Activated CD4-positive, CD25-positive, alpha-beta regulatory T cell (primary cell): ENCODE measurements around the gene SOX14.

Experiments
- DNase-seq, 4 experiments: peaks; one replicate each; lab custom pipeline; 2025; lab: John Stamatoyannopoulos, UW

The SOX14 gene

DNA sequence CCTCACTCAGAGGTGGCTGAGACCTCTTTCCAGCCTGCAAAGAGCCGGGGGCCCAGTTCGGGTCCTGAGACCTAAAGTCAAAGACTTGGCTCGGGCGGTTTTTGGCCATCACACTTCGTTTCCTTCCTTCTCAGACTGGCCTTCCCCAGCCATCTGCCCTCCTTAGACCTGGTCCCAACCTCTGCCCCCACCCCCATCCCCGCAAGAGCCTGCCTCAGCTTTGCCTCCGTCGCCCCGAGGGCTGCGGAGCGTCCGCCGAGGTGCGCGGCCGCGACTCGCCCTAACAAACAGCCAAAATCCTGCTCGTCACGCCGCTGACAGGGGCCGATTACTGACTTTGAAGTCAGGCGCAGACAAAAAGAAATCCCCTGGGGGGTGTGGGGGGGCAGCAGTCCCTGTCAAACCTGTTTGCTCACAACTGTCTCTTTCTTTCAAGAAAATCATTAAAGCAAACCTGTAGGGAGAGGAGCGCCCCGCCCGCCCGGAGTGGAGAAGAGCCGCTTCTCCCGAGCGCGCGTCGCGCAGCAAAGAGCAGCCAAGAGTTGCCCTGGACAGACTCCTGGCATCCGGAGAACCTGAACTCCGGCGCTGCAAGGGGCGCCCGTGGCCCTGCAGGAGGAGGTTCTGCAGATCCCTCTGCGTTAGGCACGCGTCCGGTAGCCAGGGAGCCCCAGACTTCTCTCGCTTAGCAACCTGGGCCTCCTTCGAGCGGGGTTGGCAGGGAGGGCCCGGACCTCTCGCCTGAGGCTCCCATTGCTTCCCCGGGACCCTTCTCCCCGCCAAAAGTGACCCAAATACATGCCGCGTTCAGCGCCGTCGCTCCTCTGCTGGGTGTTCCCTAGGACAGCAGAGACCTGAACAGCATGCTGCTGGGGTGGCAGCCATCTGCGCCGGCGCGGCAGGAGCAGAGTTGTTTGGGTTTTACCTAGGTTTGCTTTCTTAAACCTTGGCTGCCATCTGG lies 4.5 kb downstream of the SOX14 start:
- no peak for DNase-seq

DNA sequence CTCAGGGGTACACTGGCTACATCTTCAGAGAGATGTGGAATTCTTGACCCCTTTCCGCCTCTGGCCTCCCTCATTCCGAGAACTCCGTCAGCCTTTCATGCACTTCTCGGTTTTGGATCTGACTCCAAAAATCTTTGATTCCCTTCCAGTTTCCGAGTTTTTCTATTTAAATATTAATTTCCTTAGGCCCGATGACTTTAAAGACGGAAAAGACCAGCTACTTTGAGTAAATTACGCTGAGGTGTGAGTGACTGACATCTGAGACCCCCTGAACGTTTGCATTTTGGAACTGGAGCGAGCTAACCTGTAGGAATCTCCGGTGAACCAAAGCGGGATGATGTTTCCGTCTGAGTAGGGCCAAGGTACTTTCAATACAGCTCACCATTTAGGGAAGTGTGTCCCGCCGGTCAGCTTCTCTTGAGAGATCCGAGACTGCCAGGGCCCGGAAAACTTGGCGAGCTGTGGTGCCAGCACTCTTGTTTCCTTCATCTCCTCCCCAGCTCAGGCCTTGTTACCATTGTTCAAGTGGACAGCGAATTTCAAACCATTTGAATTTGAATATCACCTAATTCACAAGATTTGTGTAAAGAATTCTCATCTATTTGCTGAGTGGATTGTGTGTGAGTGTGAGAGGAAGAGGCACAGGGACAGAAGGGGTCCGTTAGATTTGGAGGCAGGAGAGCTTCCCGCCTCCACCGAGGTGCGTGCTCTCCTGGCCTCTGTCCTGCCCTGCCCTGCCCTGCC lies 5.4 kb downstream of the SOX14 start:
- no peak for DNase-seq

- DNase-seq, result no peak
Observed at GRCh38 chr3:137770066-137770834, 6.1 kb downstream of the SOX14 start.

DNA sequence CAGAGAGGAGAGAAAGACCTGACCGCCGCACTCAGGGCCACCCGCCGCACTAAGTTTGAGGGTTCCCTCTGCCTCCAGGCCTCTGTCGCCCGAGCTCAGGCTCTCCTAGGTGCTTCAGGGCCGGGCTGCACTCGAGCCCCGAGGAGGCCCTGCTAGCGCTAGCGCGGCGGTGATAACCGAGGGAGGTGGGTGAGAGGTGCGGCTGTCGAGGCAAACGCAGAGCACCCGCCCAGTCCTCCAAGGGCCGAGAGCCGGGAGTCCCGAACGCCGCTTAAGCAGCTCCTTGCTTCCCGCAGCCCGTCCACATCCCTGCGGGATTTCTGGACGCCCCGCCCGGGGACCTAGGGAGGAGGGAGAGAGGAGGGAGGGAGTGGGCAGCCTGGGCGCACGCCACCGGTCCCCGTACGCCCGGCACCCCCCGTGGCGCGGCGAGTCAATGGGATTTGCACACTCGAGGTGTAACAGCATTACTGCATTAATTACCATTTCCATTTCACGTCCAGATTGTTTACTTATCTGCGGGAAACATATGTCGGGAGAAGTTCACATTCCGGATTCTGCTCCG lies 6.8 kb downstream of the SOX14 start:
- no peak for DNase-seq

DNA sequence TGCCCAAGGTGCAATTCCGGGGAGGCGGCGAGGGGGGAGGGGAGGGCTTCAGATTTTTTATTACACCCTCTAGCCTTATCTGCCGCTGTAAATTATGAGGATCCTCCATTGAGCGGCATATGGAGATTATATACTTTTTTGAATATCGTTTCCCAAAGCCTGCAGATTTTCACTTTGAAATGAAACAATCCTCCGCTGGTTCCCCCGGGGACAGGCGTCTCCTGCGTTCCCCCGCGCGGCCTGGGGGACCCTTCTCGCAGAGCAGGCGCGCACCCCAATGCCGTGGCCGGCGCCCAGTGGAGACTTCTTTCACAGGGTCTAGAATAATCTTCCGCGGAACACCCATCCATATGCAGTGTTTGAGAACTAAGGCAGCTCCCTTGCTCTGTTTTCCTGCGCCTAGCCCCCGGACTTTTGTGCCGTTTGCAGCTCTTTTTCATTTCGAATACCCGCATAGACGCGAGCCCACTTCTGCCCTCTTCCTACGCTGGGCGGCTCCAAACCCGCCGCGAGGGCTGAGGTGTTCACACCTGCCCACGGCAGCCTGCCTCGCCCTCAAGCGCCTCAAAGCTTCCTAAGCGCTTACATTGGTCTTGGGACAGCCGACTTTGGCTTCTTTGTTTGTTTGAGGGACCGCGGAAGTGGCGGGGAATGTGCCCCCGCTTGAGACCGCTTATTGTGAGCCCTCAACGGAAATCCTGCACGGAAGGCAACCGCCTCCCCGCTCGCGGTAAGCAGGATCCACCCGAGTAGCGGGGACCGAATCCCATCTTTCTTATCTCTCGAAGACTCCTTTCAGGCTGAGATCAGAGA lies 7.5 kb downstream of the SOX14 start:
- DNase-seq, result no peak

GRCh38 chr3:137772214-137772955 lies 8.3 kb downstream of the SOX14 start:
- no peak for DNase-seq

GRCh38 chr3:137778941-137779340 lies 14.8 kb downstream of the SOX14 start:
- DNase-seq, result no peak

DNA sequence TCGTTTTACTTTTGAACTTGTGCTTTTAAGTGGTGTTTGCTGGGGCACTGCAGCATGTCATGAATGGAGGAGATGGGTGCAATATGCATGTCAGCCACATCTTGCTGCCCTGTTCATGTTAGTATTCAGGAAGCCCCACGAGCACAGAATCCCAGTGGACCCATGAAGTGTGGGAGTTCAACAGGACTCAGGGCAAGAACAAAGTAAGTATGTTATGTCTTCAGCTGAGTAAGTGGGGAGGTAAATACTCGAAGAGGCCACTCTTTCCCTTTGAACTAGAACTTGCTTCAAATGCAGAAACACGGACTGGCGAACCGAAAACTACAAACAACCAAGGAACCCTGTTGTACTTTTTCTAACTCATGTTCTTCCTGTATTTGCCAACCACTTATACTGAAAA lies 23.4 kb downstream of the SOX14 start:
- DNase-seq, result no peak

DNA sequence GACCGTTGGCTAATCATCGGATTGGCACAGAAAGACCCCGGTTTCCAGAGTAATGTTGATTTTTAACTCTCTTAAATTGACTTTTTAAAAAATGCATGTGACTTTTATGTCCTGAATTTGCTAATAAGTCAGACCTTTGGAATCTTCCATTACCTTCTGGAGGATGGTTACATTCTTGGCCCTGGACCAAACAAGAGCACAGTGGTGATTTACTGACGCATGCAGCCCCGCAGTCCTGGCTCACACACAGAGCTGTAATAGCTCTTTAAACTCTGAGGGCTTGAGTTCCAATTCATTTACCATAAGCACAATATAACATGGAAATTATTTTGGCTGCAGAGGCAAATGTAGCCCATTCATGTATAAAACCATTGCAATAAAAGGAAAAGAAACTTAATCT lies 25.1 kb downstream of the SOX14 start:
- no peak for DNase-seq

DNA sequence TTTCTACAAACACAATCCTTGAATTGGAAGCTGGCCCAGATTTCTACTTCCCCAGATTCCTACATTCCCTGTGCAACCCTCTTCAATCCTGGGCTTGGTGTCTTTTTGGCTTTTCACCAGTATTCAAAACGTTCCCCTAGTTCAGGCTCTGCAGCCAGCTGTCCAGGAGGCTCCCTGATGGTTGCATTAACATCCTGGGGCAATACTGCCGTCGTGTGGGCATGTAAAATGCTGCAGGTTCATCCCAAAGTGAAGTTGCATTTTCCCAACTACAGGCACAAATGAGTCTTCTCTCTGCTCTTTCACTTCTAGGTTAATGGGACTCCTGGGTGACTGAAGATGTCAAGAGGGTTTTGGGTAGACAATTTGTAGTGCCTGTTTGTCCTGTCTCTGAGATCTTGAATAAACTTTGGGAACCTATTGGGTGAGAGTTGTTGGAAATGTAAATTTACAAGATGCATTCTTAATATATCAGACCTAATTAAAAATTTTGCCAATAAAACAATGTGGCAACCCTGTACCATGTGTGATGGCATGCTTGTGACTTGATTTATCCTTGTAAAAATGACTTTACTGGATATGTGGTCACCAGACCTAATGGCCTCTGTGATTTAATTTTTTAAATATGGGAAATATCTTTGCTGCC lies 28.6 kb downstream of the SOX14 start:
- no peak for DNase-seq

- no peak for DNase-seq
Observed at GRCh38 chr3:137796993-137797392, 32.9 kb downstream of the SOX14 start.

DNA sequence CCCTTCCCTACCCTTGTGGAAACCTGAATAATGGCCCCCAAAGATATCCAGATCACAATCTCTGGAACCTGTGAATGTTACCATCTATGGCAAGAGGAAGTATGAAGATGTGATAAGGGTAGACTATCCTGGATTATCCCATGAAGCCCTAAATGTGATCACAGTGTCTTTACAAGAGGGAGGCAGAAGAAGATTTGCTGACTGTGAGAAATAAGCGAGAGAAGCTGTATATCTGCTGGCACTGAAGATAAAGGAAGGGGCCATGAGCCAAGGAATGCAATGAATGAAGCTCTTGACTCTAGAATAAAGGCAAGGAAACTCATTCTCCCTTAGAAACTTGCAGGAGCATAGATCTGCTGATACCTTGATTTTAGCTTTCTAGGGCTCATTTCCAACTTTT lies 39.1 kb downstream of the SOX14 start:
- no peak for DNase-seq

DNA sequence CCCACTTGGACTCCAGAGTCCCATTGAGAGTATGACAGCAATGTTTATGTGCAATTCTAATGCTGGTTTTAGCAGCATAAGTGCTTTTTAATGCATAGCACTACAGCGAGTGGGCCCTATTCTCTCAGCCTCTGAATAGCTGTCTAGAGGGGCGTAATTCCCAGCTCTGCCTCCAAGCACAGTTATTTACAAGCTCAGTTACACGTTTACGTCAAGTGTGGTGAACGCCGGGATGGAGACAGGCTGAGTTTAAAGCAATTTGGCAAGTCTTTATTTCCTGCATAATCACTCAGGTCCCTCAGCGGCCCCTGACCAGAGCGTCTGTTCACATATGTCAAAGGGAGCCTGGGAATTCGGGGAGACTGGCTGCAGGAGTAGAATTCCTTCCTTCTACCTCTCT lies 43.9 kb downstream of the SOX14 start:
- no peak for DNase-seq

- DNase-seq, result no peak
Observed at GRCh38 chr3:137809509-137809908, 45.4 kb downstream of the SOX14 start.

GRCh38 chr3:137812023-137812422 lies 47.9 kb downstream of the SOX14 start:
- DNase-seq, result no peak

DNA sequence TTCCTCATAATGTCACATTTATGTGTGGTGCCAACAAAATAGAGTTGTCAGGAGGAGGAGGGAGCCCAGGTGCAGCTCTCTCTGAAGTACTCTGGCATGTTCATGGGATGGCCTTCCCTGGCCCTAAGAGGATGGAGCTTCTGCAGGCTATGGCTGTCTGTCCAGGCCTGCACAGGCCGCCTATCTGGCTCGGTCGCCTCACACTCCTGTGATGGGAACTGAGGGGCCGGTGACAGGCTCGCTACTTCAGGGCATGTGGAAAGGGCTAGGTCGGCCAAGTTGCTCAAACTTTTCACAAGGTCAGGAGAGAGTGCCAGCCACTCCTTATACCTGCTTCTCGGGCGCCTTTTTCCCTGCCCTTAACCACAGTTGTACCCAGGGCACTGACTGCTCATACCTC lies 51.1 kb downstream of the SOX14 start:
- DNase-seq, result no peak
